Measurements from ENCODE around the gene GATD1. TPM values are rescaled to one million over a fixed set of nuclear protein-coding genes. Genes with fewer than 3 reads are reported as not detected.

Gene GATD1
- total and polyA plus RNA-seq, 2 donors (not counting 1 experiment from before 2014, with no cell fraction given): 62.4 to 70.0 TPM

DNA sequence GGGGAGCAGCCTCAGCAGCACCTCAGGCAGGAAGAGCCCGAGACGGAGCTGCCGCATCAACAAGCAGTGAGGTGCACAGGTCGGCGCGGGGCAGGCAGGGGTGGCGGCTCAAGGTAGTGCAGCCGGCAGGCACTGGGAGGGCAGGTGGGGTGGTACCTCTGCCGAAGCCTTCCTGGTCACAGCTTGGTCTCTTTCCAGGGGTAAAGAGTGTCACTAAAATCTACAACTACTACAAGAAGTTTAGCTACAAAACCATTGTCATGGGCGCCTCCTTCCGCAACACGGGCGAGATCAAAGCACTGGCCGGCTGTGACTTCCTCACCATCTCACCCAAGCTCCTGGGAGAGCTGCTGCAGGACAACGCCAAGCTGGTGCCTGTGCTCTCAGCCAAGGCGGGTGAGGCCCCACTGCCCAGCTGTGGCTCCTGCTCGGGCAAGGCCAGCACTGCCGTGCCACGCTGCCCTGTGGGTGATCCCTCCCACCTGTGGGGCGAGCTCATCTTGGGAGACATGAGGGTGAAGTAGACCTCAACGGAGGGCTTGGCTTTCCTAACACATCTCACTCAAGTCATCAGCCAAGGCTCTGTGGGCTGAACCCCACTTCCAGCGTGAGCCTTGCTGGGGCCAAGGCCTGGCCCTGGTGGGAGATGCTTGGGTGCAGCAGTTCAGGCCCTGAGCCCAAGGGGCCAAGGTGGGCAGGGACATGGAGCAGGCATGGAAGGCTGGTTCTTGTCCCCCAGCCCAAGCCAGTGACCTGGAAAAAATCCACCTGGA lies 13.6 kb downstream of the GATD1 start:
- H3K4me1 ChIP-seq (ENCODE audit: control insufficient read depth in 2 of 2, insufficient read depth in 2 of 2, low read length in 2 of 2): no peaks in the 10 kb centered on the region
- H3K4me1 Mint-ChIP-seq: peaks cover 2% of the 10 kb centered on the region
- no peaks in the 10 kb centered on the region for H3K9me3 Mint-ChIP-seq (ENCODE audit: insufficient read depth)
- H3K9ac ChIP-seq (ENCODE audit: low read length): no peak overlapping the region
- no peaks in the 10 kb centered on the region for H3K79me2 ChIP-seq (ENCODE audit: control insufficient read depth, insufficient read depth, low read length)
- peaks cover 17% of the 10 kb centered on the region for H4K20me1 ChIP-seq (ENCODE audit: control insufficient read depth, insufficient read depth, low read length, poor library complexity, severe bottlenecking)
- DNase-seq (no peak), ATAC-seq (ENCODE audit: low read depth) (no peak)
- TF ChIP-seq EZH2 (IDR thresholded peaks at IDR 0.05; ENCODE audit: borderline replicate concordance, insufficient read depth, low read depth, low read length, poor library complexity, severe bottlenecking): no peak
- H3K27me3 Mint-ChIP-seq: no peaks in the 10 kb centered on the region
- H3K36me3 ChIP-seq (replicated peaks in 1 of 2; ENCODE audit: control extremely low read depth in 1 of 2, control insufficient read depth in 1 of 2, extremely low read depth in 1 of 2, insufficient read depth in 2 of 2, low read length in 1 of 2): peaks cover 4 to 52% of the 10 kb centered on the region in 2 experiments
- no peak overlapping the region for H3K4me3 ChIP-seq (ENCODE audit: control extremely low read depth in 1 of 5, extremely low read depth in 1 of 5, insufficient read depth in 1 of 5, low read depth in 2 of 5, low read length in 4 of 5)
- 98% methylated on average over 20 of the region's 22 CpGs for WGBS (ENCODE audit: insufficient coverage)
- CTCF ChIA-PET: interaction anchor here (1.3 to 3.4 kb wide), 6 partner anchors 14 to 209 kb away, joined by 4 to 16 read pairs (median 8); partner anchors contain the start of gene TALDO1
- H3K4me3 Mint-ChIP-seq: no peak overlapping the region
- H3K9me3 ChIP-seq (ENCODE audit: control extremely low read depth in 1 of 3, control insufficient read depth in 2 of 3, insufficient read depth in 1 of 3, low read length in 2 of 3): no peaks in the 10 kb centered on the region
- no peak overlapping the region for H3K4me2 ChIP-seq (replicated peaks; ENCODE audit: low read depth, low read length, poor library complexity, severe bottlenecking)
- no peaks in the 10 kb centered on the region for H3K27me3 ChIP-seq (replicated peaks in 1 of 4; ENCODE audit: control extremely low read depth in 1 of 4, control insufficient read depth in 3 of 4, insufficient read depth in 4 of 4, low read length in 3 of 4)
- H2AFZ ChIP-seq (ENCODE audit: insufficient read depth, low read depth, low read length, poor library complexity, severe bottlenecking): no peak overlapping the region
- H3K27ac Mint-ChIP-seq: no peak overlapping the region
- intact Hi-C loops (cut with micrococcal nuclease): no loop called here
- POLR2A ChIA-PET: interaction anchor here (0.5 to 0.7 kb wide), 3 partner anchors 21 to 209 kb away, joined by 3 to 4 read pairs (median 4); no protein-coding TSS in a partner anchor
- no peak overlapping the region for H3K27ac ChIP-seq (ENCODE audit: low read length in 2 of 2)

DNA sequence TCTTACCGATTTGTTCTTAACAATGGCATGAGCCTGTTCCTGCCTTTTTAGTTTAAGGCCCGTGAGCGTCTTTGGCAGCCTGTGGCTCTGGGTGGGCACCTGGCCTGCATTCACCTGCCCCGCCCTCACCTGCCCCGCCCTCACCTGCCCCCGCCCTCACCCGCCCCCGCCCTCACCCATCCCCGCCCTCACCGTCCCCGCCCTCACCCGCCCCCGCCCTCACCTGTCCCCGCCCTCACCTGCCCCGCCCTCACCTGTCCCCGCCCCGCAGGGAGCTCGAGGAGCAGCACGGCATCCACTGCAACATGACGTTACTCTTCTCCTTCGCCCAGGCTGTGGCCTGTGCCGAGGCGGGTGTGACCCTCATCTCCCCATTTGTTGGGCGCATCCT lies 14.2 kb downstream of the GATD1 start:
- no peak for DNase-seq

More for the DNA sequence above, 14.2 kb downstream of the GATD1 start:
- 96% methylated on average over 9 of the region's 24 CpGs for WGBS (ENCODE audit: insufficient coverage)
- no peaks in the 10 kb centered on the region for H3K27me3 Mint-ChIP-seq
- peaks cover 4 to 53% of the 10 kb centered on the region in 2 experiments for H3K36me3 ChIP-seq (replicated peaks in 1 of 2; ENCODE audit: control extremely low read depth in 1 of 2, control insufficient read depth in 1 of 2, extremely low read depth in 1 of 2, insufficient read depth in 2 of 2, low read length in 1 of 2)
- no peaks in the 10 kb centered on the region for H3K27me3 ChIP-seq (replicated peaks in 1 of 4; ENCODE audit: control extremely low read depth in 1 of 4, control insufficient read depth in 3 of 4, insufficient read depth in 4 of 4, low read length in 3 of 4)
- H3K4me3 Mint-ChIP-seq: no peak overlapping the region
- no peaks in the 10 kb centered on the region for H3K79me2 ChIP-seq (ENCODE audit: control insufficient read depth, insufficient read depth, low read length)
- intact Hi-C loops (cut with micrococcal nuclease): no loop called here
- H3K4me1 Mint-ChIP-seq: peaks cover 2% of the 10 kb centered on the region
- H3K4me2 ChIP-seq (replicated peaks; ENCODE audit: low read depth, low read length, poor library complexity, severe bottlenecking): no peak overlapping the region
- POLR2A ChIA-PET: interaction anchor here (0.5 to 0.7 kb wide), 3 partner anchors 20 to 208 kb away, joined by 3 to 4 read pairs (median 4); no protein-coding TSS in a partner anchor
- CTCF ChIA-PET: interaction anchor here (1.6 to 1.9 kb wide), 2 partner anchors 13 to 15 kb away, joined by 7 to 9 read pairs; partner anchors contain the start of gene TALDO1
- H3K9ac ChIP-seq (ENCODE audit: low read length): no peak overlapping the region
- no peak for ATAC-seq (ENCODE audit: low read depth)
- no peaks in the 10 kb centered on the region for H3K9me3 ChIP-seq (ENCODE audit: control extremely low read depth in 1 of 3, control insufficient read depth in 2 of 3, insufficient read depth in 1 of 3, low read length in 2 of 3)
- H3K27ac ChIP-seq (ENCODE audit: low read length in 2 of 2): no peak overlapping the region
- no peaks in the 10 kb centered on the region for H3K4me1 ChIP-seq (ENCODE audit: control insufficient read depth in 2 of 2, insufficient read depth in 2 of 2, low read length in 2 of 2)
- H3K9me3 Mint-ChIP-seq (ENCODE audit: insufficient read depth): no peaks in the 10 kb centered on the region
- peaks cover 17% of the 10 kb centered on the region for H4K20me1 ChIP-seq (ENCODE audit: control insufficient read depth, insufficient read depth, low read length, poor library complexity, severe bottlenecking)
- TF ChIP-seq EZH2 (IDR thresholded peaks at IDR 0.05; ENCODE audit: borderline replicate concordance, insufficient read depth, low read depth, low read length, poor library complexity, severe bottlenecking): no peak
- TF ChIP-seq, protein P1, sequence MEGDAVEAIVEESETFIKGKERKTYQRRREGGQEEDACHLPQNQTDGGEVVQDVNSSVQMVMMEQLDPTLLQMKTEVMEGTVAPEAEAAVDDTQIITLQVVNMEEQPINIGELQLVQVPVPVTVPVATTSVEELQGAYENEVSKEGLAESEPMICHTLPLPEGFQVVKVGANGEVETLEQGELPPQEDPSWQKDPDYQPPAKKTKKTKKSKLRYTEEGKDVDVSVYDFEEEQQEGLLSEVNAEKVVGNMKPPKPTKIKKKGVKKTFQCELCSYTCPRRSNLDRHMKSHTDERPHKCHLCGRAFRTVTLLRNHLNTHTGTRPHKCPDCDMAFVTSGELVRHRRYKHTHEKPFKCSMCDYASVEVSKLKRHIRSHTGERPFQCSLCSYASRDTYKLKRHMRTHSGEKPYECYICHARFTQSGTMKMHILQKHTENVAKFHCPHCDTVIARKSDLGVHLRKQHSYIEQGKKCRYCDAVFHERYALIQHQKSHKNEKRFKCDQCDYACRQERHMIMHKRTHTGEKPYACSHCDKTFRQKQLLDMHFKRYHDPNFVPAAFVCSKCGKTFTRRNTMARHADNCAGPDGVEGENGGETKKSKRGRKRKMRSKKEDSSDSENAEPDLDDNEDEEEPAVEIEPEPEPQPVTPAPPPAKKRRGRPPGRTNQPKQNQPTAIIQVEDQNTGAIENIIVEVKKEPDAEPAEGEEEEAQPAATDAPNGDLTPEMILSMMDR (IDR thresholded peaks at IDR 0.05): no peak
- no peak overlapping the region for H3K27ac Mint-ChIP-seq
- H2AFZ ChIP-seq (ENCODE audit: insufficient read depth, low read depth, low read length, poor library complexity, severe bottlenecking): no peak overlapping the region
- H3K4me3 ChIP-seq (ENCODE audit: control extremely low read depth in 1 of 5, extremely low read depth in 1 of 5, insufficient read depth in 1 of 5, low read depth in 2 of 5, low read length in 4 of 5): no peak overlapping the region
